B cell (primary cell): ENCODE results near the gene POGZ. TPM values are rescaled to one million over a fixed set of nuclear protein-coding genes. Genes with fewer than 3 reads are reported as not detected.
"Not testable (repeated sequence)": the region's sequence is repeated elsewhere in the genome, so short reads cannot be mapped to it uniquely, and the experiment has no call there.

Experiments used
- ATAC-seq: fragments of 200-7000 bp; cut with Tn5 transposase; one replicate; pipeline ENCODE4 v1.10.0; 2021; ENCODE audit warnings: low read depth, mild to moderate bottlenecking, moderate number of reproducible peaks, moderate library complexity
- CTCF ChIA-PET: fragments of 350-600 bp; sonication (Branson Sonifier 250); formaldehyde crosslinking; loops from one replicate; lab custom pipeline; 2021; ENCODE audit warnings: antibody characterized with exemption, inconsistent platforms; lab: Charles Lee
- POLR2A ChIA-PET: fragments of 350-600 bp; sonication (Branson Sonifier 250); formaldehyde crosslinking; loops from one replicate; lab custom pipeline; 2021; ENCODE audit warnings: antibody characterized with exemption; lab: Charles Lee
- DNase-seq: peaks from one replicate; pipeline ENCODE4 v3.0.0; 2013
- H2AFZ ChIP-seq: 2 replicates; pipeline ENCODE4 v1.6.1; 2012; ENCODE audit warnings: mild to moderate bottlenecking, low read depth, low read length; ENCODE audit not compliant: insufficient read depth, poor library complexity, severe bottlenecking
- H3K27ac ChIP-seq, 2 donors: 1 replicate in 1 of 2; 2 replicates in 1 of 2; pipeline ENCODE4 v1.5.1; 2012 to 2013; ENCODE audit warnings: low read length in 2 of 2, mild to moderate bottlenecking in 2 of 2, moderate library complexity in 1 of 2
- H3K27me3 ChIP-seq, 4 experiments: fragments of 200-600 bp in 1 of 4; sonication (generic) in 1 of 4; replicated peaks in 1 of 4; 1 replicate in 2 of 4; 2 replicates in 2 of 4; pipeline versions ENCODE4 v1.6.1 to v1.7.0; 2013 to 2016; ENCODE audit warnings: low read length in 3 of 4, mild to moderate bottlenecking in 2 of 4, mixed read lengths in 1 of 4, moderate library complexity in 1 of 4; ENCODE audit not compliant: insufficient read depth in 4 of 4, control insufficient read depth in 3 of 4; ENCODE audit errors: control extremely low read depth in 1 of 4
- H3K36me3 ChIP-seq, 2 experiments: replicated peaks in 1 of 2; 1 replicate in 1 of 2; 2 replicates in 1 of 2; pipeline versions ENCODE4 v1.6.1 to v1.7.1; 2013; ENCODE audit warnings: low read length in 1 of 2; ENCODE audit not compliant: insufficient read depth in 2 of 2, control insufficient read depth in 1 of 2; ENCODE audit errors: control extremely low read depth in 1 of 2, extremely low read depth in 1 of 2
- H3K4me1 ChIP-seq, 2 donors: fragments of 200-600 bp in 1 of 2; sonication (generic) in 1 of 2; 1 replicate in 1 of 2; 2 replicates in 1 of 2; pipeline versions ENCODE4 v1.5.1 to v1.6.1; 2013 to 2017; ENCODE audit warnings: low read length in 2 of 2; ENCODE audit not compliant: control insufficient read depth in 2 of 2, insufficient read depth in 2 of 2
- H3K4me2 ChIP-seq: replicated peaks from 2 replicates; pipeline ENCODE3; 2012; ENCODE audit warnings: mild to moderate bottlenecking, low read depth, low read length; ENCODE audit not compliant: poor library complexity, severe bottlenecking
- H3K4me3 ChIP-seq, 5 experiments: fragments of 200-600 bp in 1 of 5; sonication (generic) in 1 of 5; 1 replicate in 3 of 5; 2 replicates in 2 of 5; pipeline versions ENCODE4 v1.5.1 to v1.7.0; 2011 to 2016; ENCODE audit warnings: low read length in 4 of 5, mild to moderate bottlenecking in 4 of 5, low read depth in 2 of 5, control low read depth in 1 of 5, moderate library complexity in 1 of 5; ENCODE audit not compliant: insufficient read depth in 1 of 5; ENCODE audit errors: control extremely low read depth in 1 of 5, extremely low read depth in 1 of 5
- H3K79me2 ChIP-seq: fragments of 200-600 bp; sonication (generic); one replicate; pipeline ENCODE4 v1.6.0; 2016; ENCODE audit warnings: low read length; ENCODE audit not compliant: control insufficient read depth, insufficient read depth
- H3K9ac ChIP-seq: fragments of 200-600 bp; sonication (generic); 2 replicates; pipeline ENCODE4 v1.6.1; 2017; ENCODE audit warnings: mild to moderate bottlenecking, low read length, moderate library complexity
- H3K9me3 ChIP-seq, 3 donors: one replicate each; pipeline versions ENCODE4 v1.6.1 to v1.7.1; 2013; ENCODE audit warnings: low read length in 2 of 3; ENCODE audit not compliant: control insufficient read depth in 2 of 3, insufficient read depth in 1 of 3; ENCODE audit errors: control extremely low read depth in 1 of 3
- H4K20me1 ChIP-seq: 2 replicates; pipeline ENCODE4 v1.6.0; 2012; ENCODE audit warnings: mild to moderate bottlenecking, low read length; ENCODE audit not compliant: insufficient read depth, control insufficient read depth, poor library complexity, severe bottlenecking
- H3K27ac Mint-ChIP-seq: one replicate; pipeline ENCODE4 v1.8.0; 2021; ENCODE audit warnings: mixed read lengths
- H3K27me3 Mint-ChIP-seq: one replicate; pipeline ENCODE4 v1.8.0; 2021; ENCODE audit warnings: mixed read lengths
- H3K4me1 Mint-ChIP-seq: one replicate; pipeline ENCODE4 v1.8.0; 2021; ENCODE audit warnings: mixed read lengths
- H3K4me3 Mint-ChIP-seq: one replicate; pipeline ENCODE4 v1.8.0; 2021; ENCODE audit warnings: mixed read lengths
- H3K9me3 Mint-ChIP-seq: one replicate; pipeline ENCODE4 v1.8.0; 2022; ENCODE audit warnings: mixed read lengths; ENCODE audit not compliant: insufficient read depth
- EZH2 ChIP-seq: IDR thresholded peaks from 2 replicates; pipeline ENCODE4 v1.6.1; 2012; ENCODE audit warnings: borderline replicate concordance, low read depth, mild to moderate bottlenecking, moderate library complexity, low read length; ENCODE audit not compliant: insufficient read depth, poor library complexity, severe bottlenecking
- WGBS: methylation state at CpG from one replicate; pipeline ENCODE4 v1.1.5; 2013; ENCODE audit warnings: missing lambda C conversion rate; ENCODE audit not compliant: insufficient coverage; 5-methylcytosine and 5-hydroxymethylcytosine counted together
- intact Hi-C: fragments of 100-400 bp; cut with micrococcal nuclease; formaldehyde crosslinking; loops from one replicate; pipeline ENCODE4 v1.10.0; 2022
- polyA plus RNA-seq: library from polyadenylated mRNA; depleted of rRNA; stranded (reverse); fragments of >200 nt; gene quantifications from 2 replicates; pipeline ENCODE4 v1.2.3, GENCODE V29; 2012
- total RNA-seq, 2 donors: library from RNA; stranded (reverse); fragments of 120-200 nt in 1 of 2; gene quantifications; 1 replicate in 1 of 2; 2 replicates in 1 of 2; pipeline versions ENCODE4 v1.2.3 to v1.2.4, GENCODE V29; 2013 to 2022
- TF ChIP-seq, protein P1 (sequence below): fragments of 200-600 bp; IDR thresholded peaks from one replicate; pipeline ENCODE4 v1.8.0; 2022; ENCODE audit warnings: antibody characterized with exemption, mild to moderate bottlenecking

The POGZ gene
- total and polyA plus RNA-seq, 2 donors (not counting 1 experiment from before 2014, with no cell fraction given), result 50.2 to 194 TPM

- 100% methylated on average over 1 of the region's 4 CpGs for WGBS
- TF ChIP-seq EZH2, result no peak
- TF ChIP-seq, protein P1, sequence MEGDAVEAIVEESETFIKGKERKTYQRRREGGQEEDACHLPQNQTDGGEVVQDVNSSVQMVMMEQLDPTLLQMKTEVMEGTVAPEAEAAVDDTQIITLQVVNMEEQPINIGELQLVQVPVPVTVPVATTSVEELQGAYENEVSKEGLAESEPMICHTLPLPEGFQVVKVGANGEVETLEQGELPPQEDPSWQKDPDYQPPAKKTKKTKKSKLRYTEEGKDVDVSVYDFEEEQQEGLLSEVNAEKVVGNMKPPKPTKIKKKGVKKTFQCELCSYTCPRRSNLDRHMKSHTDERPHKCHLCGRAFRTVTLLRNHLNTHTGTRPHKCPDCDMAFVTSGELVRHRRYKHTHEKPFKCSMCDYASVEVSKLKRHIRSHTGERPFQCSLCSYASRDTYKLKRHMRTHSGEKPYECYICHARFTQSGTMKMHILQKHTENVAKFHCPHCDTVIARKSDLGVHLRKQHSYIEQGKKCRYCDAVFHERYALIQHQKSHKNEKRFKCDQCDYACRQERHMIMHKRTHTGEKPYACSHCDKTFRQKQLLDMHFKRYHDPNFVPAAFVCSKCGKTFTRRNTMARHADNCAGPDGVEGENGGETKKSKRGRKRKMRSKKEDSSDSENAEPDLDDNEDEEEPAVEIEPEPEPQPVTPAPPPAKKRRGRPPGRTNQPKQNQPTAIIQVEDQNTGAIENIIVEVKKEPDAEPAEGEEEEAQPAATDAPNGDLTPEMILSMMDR, result peak; percentile 87
- Mint-ChIP-seq H3K27ac (peak overlapping the region; percentile 24), H3K27me3 (no peaks in the 10 kb centered on the region), H3K4me1 (peaks cover 46% of the 10 kb centered on the region), H3K9me3 (no peaks in the 10 kb centered on the region), H3K4me3 (no peak overlapping the region)
- intact Hi-C loops, result loop anchor here (1.0 to 5.0 kb wide), 4 partner anchors 88 to 553 kb away; no protein-coding TSS in a partner anchor
- CTCF ChIA-PET, result interaction anchor here (0.6 to 2.5 kb wide), 22 partner anchors 11 to 558 kb away, joined by 3 to 20 read pairs (median 4); partner anchors contain the start of genes CGN and POGZ
- H3K27ac ChIP-seq, result peak overlapping the region in 1 of 2 donors; percentile 28
- peaks cover 0 to 23% of the 10 kb centered on the region in 2 experiments for H3K36me3 ChIP-seq
- peaks cover 61% of the 10 kb centered on the region for H4K20me1 ChIP-seq
- peaks cover 19 to 21% of the 10 kb centered on the region in 2 donors for H3K4me1 ChIP-seq
- POLR2A ChIA-PET, result interaction anchor here (0.5 to 0.6 kb wide), 2 partner anchors 15 to 212 kb away, joined by 3 to 5 read pairs; partner anchors contain the start of gene POGZ
- no peaks in the 10 kb centered on the region for H3K27me3 ChIP-seq
- H3K9ac ChIP-seq, result no peak overlapping the region
- no peak overlapping the region for H2AFZ ChIP-seq
- peaks cover 100% of the 10 kb centered on the region for H3K79me2 ChIP-seq
- H3K4me3 ChIP-seq, result no peak overlapping the region
- peak; percentile 94 for ATAC-seq
- H3K4me2 ChIP-seq, result peak overlapping the region; percentile 8
- peak; percentile 80 for DNase-seq
- no peaks in the 10 kb centered on the region for H3K9me3 ChIP-seq
These were observed 15.2 kb downstream of the POGZ start for GRCh38 chr1:151443846-151444782.

DNA sequence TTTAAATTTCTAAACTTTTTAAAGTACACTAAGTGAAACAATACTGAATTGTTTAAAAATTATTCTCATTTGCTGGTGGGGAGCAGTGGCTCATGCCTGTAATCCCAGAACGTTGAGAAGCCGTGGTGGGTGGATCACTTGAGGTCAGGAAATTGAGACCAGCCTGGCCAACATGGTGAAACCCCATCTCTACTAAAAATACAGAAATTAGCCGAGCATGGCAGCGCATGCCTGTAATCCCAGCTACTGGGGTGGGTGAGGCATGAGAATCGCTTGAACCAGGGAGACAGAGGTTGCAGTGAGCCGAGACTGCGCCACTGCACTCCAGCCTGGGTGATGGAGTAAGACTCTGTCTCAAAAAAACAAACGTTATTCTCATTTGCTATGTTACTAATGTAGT lies 21.9 kb downstream of the POGZ start:
- intact Hi-C loops, H3K4me3 Mint-ChIP-seq, H3K9ac ChIP-seq, H3K27me3 ChIP-seq, H3K27me3 Mint-ChIP-seq, H3K9me3 ChIP-seq, H2AFZ ChIP-seq, POLR2A ChIA-PET, DNase-seq, H3K27ac ChIP-seq, ATAC-seq, H3K4me1 ChIP-seq, H3K27ac Mint-ChIP-seq, H3K9me3 Mint-ChIP-seq, CTCF ChIA-PET, H3K4me2 ChIP-seq, H3K4me3 ChIP-seq: not testable (repeated sequence)
- WGBS, result 67% methylated on average over 1 of the region's 8 CpGs
- Histone ChIP-seq H4K20me1 (peaks cover 77% of the 10 kb centered on the region), H3K36me3 (peaks cover 0 to 29% of the 10 kb centered on the region in 2 experiments), H3K79me2 (peaks cover 98% of the 10 kb centered on the region)
- peaks cover 38% of the 10 kb centered on the region for H3K4me1 Mint-ChIP-seq
